HG03103 (cell line): ENCODE data around the gene BEST3.
"Not testable (repeated sequence)": the region's sequence is repeated elsewhere in the genome, so short reads cannot be mapped to it uniquely, and the experiment has no call there.

Source experiments
- ATAC-seq: cut with Tn5 transposase; IDR thresholded peaks from one replicate; pipeline ENCODE4 v1.9.1; 2021; ENCODE audit warnings: low read depth; ENCODE audit not compliant: unreplicated experiment

The BEST3 gene

GRCh38 chr12:69610126-69610525, 89.0 kb downstream of the BEST3 start:
- ATAC-seq, result no peak

DNA sequence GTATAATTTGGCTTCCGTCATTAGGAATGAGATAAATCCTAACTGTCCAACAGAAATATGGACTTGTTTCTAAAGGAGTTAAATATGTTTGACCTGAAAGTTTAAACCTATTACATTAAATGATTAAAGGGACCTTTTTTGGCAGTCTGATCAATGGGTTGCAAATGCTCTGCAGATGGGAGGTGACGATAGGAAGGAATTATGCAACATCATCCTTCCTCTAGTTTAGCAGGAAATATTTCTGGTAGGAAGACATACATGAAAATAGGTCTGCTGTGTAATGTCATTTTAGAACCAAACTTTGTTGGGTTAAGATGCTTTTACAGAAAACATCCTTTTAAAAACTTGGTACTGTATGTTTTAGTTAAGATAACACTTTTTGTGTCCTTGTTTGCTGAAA, 91.0 kb downstream of the BEST3 start:
- ATAC-seq, result no peak

DNA sequence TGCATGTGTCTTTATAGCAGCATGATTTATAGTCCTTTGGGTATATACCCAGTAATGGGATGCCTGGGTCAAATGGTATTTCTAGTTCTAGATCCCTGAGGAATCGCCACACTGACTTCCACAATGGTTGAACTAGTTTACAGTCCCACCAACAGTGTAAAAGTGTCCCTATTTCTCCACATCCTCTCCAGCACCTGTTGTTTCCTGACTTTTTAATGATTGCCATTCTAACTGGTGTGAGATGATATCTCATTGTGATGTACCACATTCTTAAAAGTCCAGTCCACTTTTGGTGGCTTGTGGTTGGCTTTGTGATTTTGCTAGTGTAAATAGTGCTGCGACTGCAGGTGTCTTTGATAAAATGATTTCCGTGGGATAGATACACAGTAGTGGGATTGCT, 94.8 kb downstream of the BEST3 start:
- ATAC-seq, result not testable (repeated sequence)
